Natural killer cell (primary cell): Measurements from ENCODE around the gene UPK1A. TPM values are rescaled to one million over a fixed set of nuclear protein-coding genes. Genes with fewer than 3 reads are reported as not detected.

Source experiments
- ATAC-seq, 3 donors: fragments of 150-1000 bp in 2 of 3; fragments of 200-7000 bp in 1 of 3; cut with Tn5 transposase; 1 replicate in 1 of 3; 2 replicates in 2 of 3; pipeline ENCODE4 v1.10.0; 2021; ENCODE audit warnings: mild to moderate bottlenecking in 2 of 3, moderate library complexity in 2 of 3
- DNase-seq, 2 donors: peaks; one replicate each; pipeline versions ENCODE4 v3.0.0 to v3.0.0-alpha.2; 2013 to 2021; ENCODE audit warnings: mixed read lengths in 1 of 2
- H3K27ac ChIP-seq: one replicate; pipeline ENCODE4 v1.5.1; 2013; ENCODE audit warnings: mild to moderate bottlenecking, low read length
- H3K27me3 ChIP-seq: one replicate; pipeline ENCODE4 v1.6.1; 2013; ENCODE audit warnings: low read length; ENCODE audit not compliant: control insufficient read depth, insufficient read depth
- H3K36me3 ChIP-seq: one replicate; pipeline ENCODE4 v1.6.1; 2013; ENCODE audit warnings: low read length; ENCODE audit not compliant: control insufficient read depth, insufficient read depth
- H3K4me1 ChIP-seq: one replicate; pipeline ENCODE4 v1.6.1; 2013; ENCODE audit warnings: low read length; ENCODE audit not compliant: control insufficient read depth, insufficient read depth
- H3K4me3 ChIP-seq: one replicate; pipeline ENCODE4 v1.5.1; 2013; ENCODE audit warnings: low read length
- H3K9me3 ChIP-seq: one replicate; pipeline ENCODE4 v1.6.1; 2013; ENCODE audit warnings: low read length; ENCODE audit not compliant: control insufficient read depth, insufficient read depth
- H3K27ac Mint-ChIP-seq, 2 donors: one replicate each; pipeline ENCODE4 v1.8.0; 2022; ENCODE audit warnings: mild to moderate bottlenecking in 2 of 2, mixed read lengths in 2 of 2, moderate library complexity in 1 of 2
- H3K27me3 Mint-ChIP-seq, 2 donors: one replicate each; pipeline ENCODE4 v1.8.0; 2022; ENCODE audit warnings: low read depth in 2 of 2, mixed read lengths in 2 of 2
- H3K36me3 Mint-ChIP-seq: one replicate; pipeline ENCODE4 v1.8.0; 2022; ENCODE audit warnings: mixed read lengths
- H3K4me1 Mint-ChIP-seq, 2 donors: one replicate each; pipeline ENCODE4 v1.8.0; 2022; ENCODE audit warnings: mixed read lengths in 2 of 2
- H3K4me3 Mint-ChIP-seq: one replicate; pipeline ENCODE4 v1.8.0; 2022; ENCODE audit warnings: mild to moderate bottlenecking, moderate library complexity, mixed read lengths
- H3K9me3 Mint-ChIP-seq, 2 donors: one replicate each; pipeline ENCODE4 v1.8.0; 2022; ENCODE audit warnings: mixed read lengths in 2 of 2
- CTCF ChIP-seq: fragments of 200-600 bp; IDR thresholded peaks from one replicate; pipeline ENCODE4 v1.8.0; 2022; ENCODE audit warnings: antibody characterized with exemption
- WGBS: methylation state at CpG from one replicate; pipeline ENCODE4 v1.1.7; 2013; ENCODE audit warnings: missing lambda C conversion rate; ENCODE audit not compliant: insufficient coverage; 5-methylcytosine and 5-hydroxymethylcytosine counted together
- intact Hi-C: fragments of 100-400 bp; cut with micrococcal nuclease; formaldehyde crosslinking; loops from one replicate; pipeline ENCODE4 v1.14.2; 2022
- total RNA-seq, 4 donors: library from RNA; stranded (reverse); fragments of 120-200 nt in 1 of 4; gene quantifications; one replicate each; pipeline versions ENCODE4 v1.2.3 to v1.2.4, GENCODE V29; 2013 to 2022

Gene UPK1A
- total RNA-seq, 3 donors from 2014 or later (not counting 1 experiment from before 2014, with no cell fraction given) = not detected

- DNase-seq (no peak), ATAC-seq (no peak)
- no peak overlapping the region for H3K4me3 Mint-ChIP-seq
- H3K4me1 ChIP-seq = peaks cover 29% of the 10 kb centered on the region
- 93% methylated on average over 5 of the region's 8 CpGs for WGBS
- H3K27me3 Mint-ChIP-seq = no peaks in the 10 kb centered on the region
- H3K27me3 ChIP-seq = no peaks in the 10 kb centered on the region
- H3K4me1 Mint-ChIP-seq = peaks cover 4 to 8% of the 10 kb centered on the region in 2 donors
- H3K27ac Mint-ChIP-seq = peak overlapping the region in 1 of 2 donors; percentile 68
- no peaks in the 10 kb centered on the region for H3K36me3 Mint-ChIP-seq
- intact Hi-C loops = loop anchor here (5.0 kb wide), 2 partner anchors 93 to 117 kb away; partner anchors contain the start of genes HSPB6, PROSER3 and TMEM147
- H3K36me3 ChIP-seq = peaks cover 15% of the 10 kb centered on the region
- no peak overlapping the region for H3K27ac ChIP-seq
- no peak overlapping the region for H3K4me3 ChIP-seq
- TF ChIP-seq CTCF = no peak
- no peaks in the 10 kb centered on the region for H3K9me3 Mint-ChIP-seq
- H3K9me3 ChIP-seq = no peaks in the 10 kb centered on the region
Measured at GRCh38 chr19:35639863-35640262, 26.5 kb upstream of the UPK1A start.

- H3K27me3 Mint-ChIP-seq = no peaks in the 10 kb centered on the region
- intact Hi-C loops = loop anchor here (5.0 kb wide), 2 partner anchors 94 to 116 kb away; partner anchors contain the start of genes HSPB6, PROSER3 and TMEM147
- H3K4me1 Mint-ChIP-seq = peaks cover 10 to 17% of the 10 kb centered on the region in 2 donors
- Histone ChIP-seq H3K4me1 (peaks cover 36% of the 10 kb centered on the region), H3K4me3 (no peak within 1 kb of the TSS), H3K27ac (no peak within 1 kb of the TSS), H3K36me3 (peaks cover 10% of the 10 kb centered on the region), H3K9me3 (no peaks in the 10 kb centered on the region), H3K27me3 (no peaks in the 10 kb centered on the region)
- peak within 1 kb of the TSS; percentile 59 for H3K4me3 Mint-ChIP-seq
- no peaks in the 10 kb centered on the region for H3K36me3 Mint-ChIP-seq
- peak; percentile 47 to 69 for DNase-seq
- H3K9me3 Mint-ChIP-seq = no peaks in the 10 kb centered on the region
- TF ChIP-seq CTCF = no peak
- 20% methylated on average over 28 of the region's 28 CpGs for WGBS
- H3K27ac Mint-ChIP-seq = peak within 1 kb of the TSS; percentile 36 to 89
- no peak for ATAC-seq
Measured at GRCh38 chr19:35641515-35642151, 24.7 kb upstream of the UPK1A start, which contains the start of gene ETV2. ETV2 (plus strand) TSS chr19:35641745; CDS start chr19:35642461, 716 bp downstream.

GRCh38 chr19:35642312-35642711 is 24.0 kb upstream of the UPK1A start:
- Mint-ChIP-seq H3K27ac (peak overlapping the region in 1 of 2 donors; percentile 89), H3K4me3 (peak overlapping the region; percentile 49), H3K36me3 (no peaks in the 10 kb centered on the region), H3K4me1 (peaks cover 10 to 17% of the 10 kb centered on the region in 2 donors), H3K9me3 (no peaks in the 10 kb centered on the region), H3K27me3 (no peaks in the 10 kb centered on the region)
- H3K4me1 ChIP-seq = peaks cover 36% of the 10 kb centered on the region
- no peak for TF ChIP-seq CTCF
- intact Hi-C loops = loop anchor here (5.0 kb wide), 2 partner anchors 95 to 115 kb away; partner anchors contain the start of genes HSPB6, PROSER3 and TMEM147
- H3K27ac ChIP-seq = no peak overlapping the region
- DNase-seq (no peak), ATAC-seq (no peak)
- 92% methylated on average over 10 of the region's 10 CpGs for WGBS
- no peaks in the 10 kb centered on the region for H3K27me3 ChIP-seq
- H3K4me3 ChIP-seq = no peak overlapping the region
- no peaks in the 10 kb centered on the region for H3K9me3 ChIP-seq
- peaks cover 5% of the 10 kb centered on the region for H3K36me3 ChIP-seq
